Effector CD4-positive, alpha-beta T cell (primary cell): ENCODE measurements around the gene MSH3.
"Not testable (repeated sequence)": the region's sequence is repeated elsewhere in the genome, so short reads cannot be mapped to it uniquely, and the experiment has no call there.

Experiments used
- DNase-seq: peaks from one replicate; pipeline ENCODE4 v3.0.0-alpha.2; 2020

Gene MSH3

GRCh38 chr5:80864109-80864508 lies 209.7 kb downstream of the MSH3 start:
- DNase-seq: no peak

- DNase-seq: no peak
These were observed 210.4 kb downstream of the MSH3 start for GRCh38 chr5:80864706-80865435.

- DNase-seq: no peak
These were observed 211.1 kb downstream of the MSH3 start for GRCh38 chr5:80865551-80865950.

GRCh38 chr5:80866371-80866770 lies 211.9 kb downstream of the MSH3 start:
- DNase-seq: no peak

GRCh38 chr5:80867233-80867632 lies 212.8 kb downstream of the MSH3 start:
- no peak for DNase-seq

- DNase-seq: no peak
These were observed 216.0 kb downstream of the MSH3 start for GRCh38 chr5:80870442-80870841.

- no peak for DNase-seq
These were observed 217.1 kb downstream of the MSH3 start for GRCh38 chr5:80871541-80871961.

GRCh38 chr5:80874162-80874561 lies 219.7 kb downstream of the MSH3 start:
- no peak for DNase-seq

GRCh38 chr5:80877592-80877991 lies 223.1 kb downstream of the MSH3 start:
- no peak for DNase-seq

GRCh38 chr5:80881726-80882125 lies 227.3 kb downstream of the MSH3 start:
- no peak for DNase-seq

GRCh38 chr5:80883390-80883789 lies 228.9 kb downstream of the MSH3 start:
- DNase-seq: not testable (repeated sequence)

GRCh38 chr5:80884086-80884813 lies 229.8 kb downstream of the MSH3 start:
- no peak for DNase-seq

- DNase-seq: no peak
These were observed 230.5 kb downstream of the MSH3 start for GRCh38 chr5:80884929-80885328.

- DNase-seq: no peak
These were observed 231.0 kb downstream of the MSH3 start for GRCh38 chr5:80885396-80886000.

GRCh38 chr5:80894083-80894482 lies 239.6 kb downstream of the MSH3 start:
- DNase-seq: no peak

- DNase-seq: no peak
These were observed 241.1 kb downstream of the MSH3 start for GRCh38 chr5:80895523-80895922.

GRCh38 chr5:80902624-80903023 lies 248.2 kb downstream of the MSH3 start:
- not testable (repeated sequence) for DNase-seq

GRCh38 chr5:80904533-80905187 lies 250.2 kb downstream of the MSH3 start:
- DNase-seq: no peak

GRCh38 chr5:80905405-80905804 lies 251.0 kb downstream of the MSH3 start:
- no peak for DNase-seq

- DNase-seq: no peak
These were observed 258.0 kb downstream of the MSH3 start for GRCh38 chr5:80912479-80912878.

- DNase-seq: no peak
These were observed 261.3 kb downstream of the MSH3 start for GRCh38 chr5:80915716-80916115.

- no peak for DNase-seq
These were observed 262.2 kb downstream of the MSH3 start for GRCh38 chr5:80916676-80917075.

GRCh38 chr5:80917631-80918030 lies 263.2 kb downstream of the MSH3 start:
- no peak for DNase-seq
